A549 treated with DMSO at 1 μM for 4 hours (cell line): ENCODE results near the gene NIPSNAP3A. TPM values are rescaled to one million over a fixed set of nuclear protein-coding genes. Genes with fewer than 3 reads are reported as not detected.

Source experiments
- total RNA-seq: library from RNA; stranded (reverse); fragments of 200-300 nt; extraction: Qiagen RNA extraction; gene quantifications from 5 replicates; pipeline ENCODE4 v1.2.3, GENCODE V29; 2022; ENCODE audit warnings: low read depth

Gene NIPSNAP3A
- 10.7 to 17.1 TPM (median 13.8 TPM) in 5 replicates for total RNA-seq

DNA sequence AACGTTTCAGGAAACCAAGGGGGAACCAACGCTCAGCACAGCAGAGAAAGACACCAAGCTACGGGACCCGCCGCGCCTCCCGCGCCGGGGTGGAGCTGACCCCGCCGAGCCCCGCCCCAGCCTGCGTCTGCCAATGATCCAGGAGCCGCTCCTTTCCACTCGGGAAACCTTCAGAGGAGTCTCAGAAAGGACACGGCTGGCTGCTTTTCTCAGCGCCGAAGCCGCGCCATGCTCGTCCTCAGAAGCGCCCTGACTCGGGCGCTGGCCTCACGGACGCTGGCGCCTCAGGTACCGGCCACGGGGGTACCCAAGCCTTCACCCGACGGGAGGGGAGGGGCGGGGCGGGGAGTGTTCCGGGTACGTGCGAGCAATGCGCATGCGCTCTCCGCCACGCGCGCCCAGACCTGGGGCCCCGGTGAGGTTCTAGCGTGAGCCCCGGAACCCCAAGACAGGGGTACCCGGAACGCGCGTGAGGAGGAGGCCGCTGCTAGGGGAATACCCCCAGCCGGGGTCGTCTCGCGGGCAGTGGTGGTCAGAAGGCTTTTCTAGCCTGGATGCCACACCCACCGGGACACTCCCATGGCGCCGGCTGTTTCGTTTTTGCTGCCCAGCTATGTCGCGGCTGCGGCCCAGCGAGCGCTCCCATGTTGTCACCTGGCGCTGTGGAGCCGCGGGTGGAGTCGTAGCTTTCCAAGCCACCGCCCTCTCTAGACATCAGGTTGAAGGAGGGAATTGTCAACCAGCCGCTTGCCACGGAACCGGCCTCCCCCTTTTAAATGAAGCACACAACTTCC is at the start of gene NIPSNAP3A:
TSS of gene NIPSNAP3A (plus strand) at position 119 of the 794 bp plus-strand sequence. CDS start at position 229, 110 bp downstream.

Other genes with a start within 250 kb of the NIPSNAP3A start
- gene OR13F1, start 243.4 kb upstream of the NIPSNAP3A start, total RNA-seq, result not detected in 5 replicates
- gene OR13C4, start 220.5 kb upstream of the NIPSNAP3A start, total RNA-seq, result not detected in 5 replicates
- not detected in 5 replicates for gene OR13C3, start 210.8 kb upstream of the NIPSNAP3A start, total RNA-seq
- gene OR13C8, start 178.5 kb upstream of the NIPSNAP3A start, total RNA-seq, result not detected in 5 replicates
- not detected in 5 replicates for gene OR13C5, start 148.3 kb upstream of the NIPSNAP3A start, total RNA-seq
- not detected in 5 replicates for gene OR13C2, start 142.1 kb upstream of the NIPSNAP3A start, total RNA-seq
- not detected in 5 replicates for gene OR13C9, start 129.5 kb upstream of the NIPSNAP3A start, total RNA-seq
- not detected in 5 replicates for gene OR13D1, start 53.2 kb upstream of the NIPSNAP3A start, total RNA-seq
- gene NIPSNAP3B, start 16.4 kb downstream of the NIPSNAP3A start, total RNA-seq, result 0.50 to 1.3 TPM (median 0.69 TPM) in 5 replicates
- 6.3 to 8.7 TPM (median 6.5 TPM) in 5 replicates for gene ABCA1, start 180.5 kb downstream of the NIPSNAP3A start, total RNA-seq